ENCODE measurements around the gene EFNB2. TPM values are rescaled to one million over a fixed set of nuclear protein-coding genes. Genes with fewer than 3 reads are reported as not detected.
A peak's percentile ranks its signal among the peaks of the same experiment; 100 is the strongest.

Gene EFNB2
- total and polyA plus RNA-seq, 8 donors: 3.0 to 48.7 (median 13.4) TPM

DNA sequence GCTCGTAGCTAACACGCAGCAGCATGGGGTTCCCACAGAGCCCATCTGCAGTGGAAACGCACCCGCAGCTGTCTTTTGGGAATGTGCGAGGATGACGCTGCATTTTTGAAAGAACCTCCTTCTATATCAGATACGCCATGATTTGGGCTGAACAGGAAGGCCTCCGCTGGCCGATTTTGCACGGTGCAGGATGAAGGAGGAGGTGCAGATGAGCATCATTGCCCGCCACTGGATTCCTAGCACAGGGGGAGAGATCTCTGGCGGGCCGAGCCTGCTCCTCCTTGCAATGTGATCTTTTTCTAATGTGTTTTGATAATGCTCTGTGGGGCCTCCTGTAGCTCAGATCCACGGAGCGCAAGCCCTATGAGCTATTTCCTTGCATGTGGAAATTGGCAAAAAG lies 55.5 kb downstream of the EFNB2 start:
- intact Hi-C loops (cut with DNase I; ENCODE audit: low total_unique reads): no loop called here

DNA sequence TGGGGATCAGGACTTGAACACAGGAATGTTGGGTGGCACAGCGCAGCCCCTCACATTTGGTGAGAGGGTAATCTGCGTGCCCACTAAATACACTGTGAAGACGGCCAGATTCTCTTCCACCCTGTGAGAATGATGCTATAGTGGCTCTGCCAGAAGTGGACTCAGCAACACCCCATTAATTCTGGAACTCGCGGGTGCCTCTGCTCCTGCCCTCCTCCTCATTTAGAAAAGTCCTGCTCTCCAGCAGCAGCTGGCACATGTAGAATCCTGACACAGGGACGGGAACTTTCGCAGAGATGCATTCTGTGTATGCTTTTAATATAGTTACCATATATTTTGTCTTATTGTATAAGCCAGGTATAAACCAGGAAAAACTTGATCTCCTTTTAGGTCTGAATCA lies 57.3 kb downstream of the EFNB2 start:
- peaks cover 15 to 23% (median 16%) of the 10 kb centered on the region in 4 donors for H3K4me1 ChIP-seq
- no peak for TF ChIP-seq POLR2A (IDR thresholded peaks at IDR 0.05)
- no peak for TF ChIP-seq POLR2AphosphoS5 (IDR thresholded peaks at IDR 0.05)
- no peak for TF ChIP-seq EP300 (IDR thresholded peaks at IDR 0.05)
- TF ChIP-seq, protein P1, sequence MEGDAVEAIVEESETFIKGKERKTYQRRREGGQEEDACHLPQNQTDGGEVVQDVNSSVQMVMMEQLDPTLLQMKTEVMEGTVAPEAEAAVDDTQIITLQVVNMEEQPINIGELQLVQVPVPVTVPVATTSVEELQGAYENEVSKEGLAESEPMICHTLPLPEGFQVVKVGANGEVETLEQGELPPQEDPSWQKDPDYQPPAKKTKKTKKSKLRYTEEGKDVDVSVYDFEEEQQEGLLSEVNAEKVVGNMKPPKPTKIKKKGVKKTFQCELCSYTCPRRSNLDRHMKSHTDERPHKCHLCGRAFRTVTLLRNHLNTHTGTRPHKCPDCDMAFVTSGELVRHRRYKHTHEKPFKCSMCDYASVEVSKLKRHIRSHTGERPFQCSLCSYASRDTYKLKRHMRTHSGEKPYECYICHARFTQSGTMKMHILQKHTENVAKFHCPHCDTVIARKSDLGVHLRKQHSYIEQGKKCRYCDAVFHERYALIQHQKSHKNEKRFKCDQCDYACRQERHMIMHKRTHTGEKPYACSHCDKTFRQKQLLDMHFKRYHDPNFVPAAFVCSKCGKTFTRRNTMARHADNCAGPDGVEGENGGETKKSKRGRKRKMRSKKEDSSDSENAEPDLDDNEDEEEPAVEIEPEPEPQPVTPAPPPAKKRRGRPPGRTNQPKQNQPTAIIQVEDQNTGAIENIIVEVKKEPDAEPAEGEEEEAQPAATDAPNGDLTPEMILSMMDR (IDR thresholded peaks at IDR 0.05): no peak
- H3K27ac ChIP-seq: no peak overlapping the region
- 86 to 94% (median 90%) methylated on average over 7 of the region's 7 CpGs for WGBS, 5 donors
- H3K36me3 ChIP-seq: no peaks in the 10 kb centered on the region
- H3K27me3 ChIP-seq: no peaks in the 10 kb centered on the region
- H3K9me3 ChIP-seq: no peaks in the 10 kb centered on the region
- intact Hi-C loops (cut with DNase I; ENCODE audit: low total_unique reads): no loop called here
- H3K4me3 ChIP-seq: no peak overlapping the region
- no peak for DNase-seq

More for the DNA sequence above, 55.5 kb downstream of the EFNB2 start:
- Histone ChIP-seq H3K9me3 (no peaks in the 10 kb centered on the region), H3K4me3 (no peak overlapping the region), H3K4me1 (peaks cover 11 to 34% (median 19%) of the 10 kb centered on the region in 4 donors), H3K27ac (no peak overlapping the region), H3K36me3 (no peaks in the 10 kb centered on the region), H3K27me3 (no peaks in the 10 kb centered on the region)
- DNase-seq: no peak
- TF ChIP-seq POLR2A (IDR thresholded peaks at IDR 0.05) (no peak), POLR2AphosphoS5 (IDR thresholded peaks at IDR 0.05) (no peak), EP300 (IDR thresholded peaks at IDR 0.05) (no peak)
- TF ChIP-seq, protein P1 (IDR thresholded peaks at IDR 0.05): no peak
- WGBS, 5 donors: 91 to 94% (median 93%) methylated on average over 15 of the region's 15 CpGs

DNA sequence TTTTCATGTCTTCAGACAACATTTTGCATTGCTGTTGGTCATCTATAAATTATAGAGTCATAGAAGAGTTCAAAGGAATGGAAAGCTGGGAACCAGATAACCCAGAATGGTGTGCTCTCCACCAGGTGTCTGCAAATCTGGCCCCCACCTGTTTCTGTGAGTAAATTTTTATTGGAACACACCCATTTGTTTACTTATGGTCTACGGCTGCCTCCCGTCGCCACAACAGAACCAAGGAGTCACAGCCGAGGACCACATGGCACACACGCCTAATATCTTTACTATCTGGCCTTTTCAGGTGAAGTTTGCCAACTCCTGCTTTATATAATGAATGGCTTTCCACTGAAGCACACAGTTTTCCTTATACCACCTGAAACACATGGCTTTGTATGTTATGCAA lies 58.2 kb downstream of the EFNB2 start:
- H3K36me3 ChIP-seq: no peaks in the 10 kb centered on the region
- H3K4me3 ChIP-seq: no peak overlapping the region
- H3K27me3 ChIP-seq: no peaks in the 10 kb centered on the region
- peaks cover 21 to 31% (median 23%) of the 10 kb centered on the region in 4 donors for H3K4me1 ChIP-seq
- intact Hi-C loops (cut with DNase I; ENCODE audit: low total_unique reads): no loop called here
- WGBS, 5 donors: 30 to 57% (median 42%) methylated on average over 5 of the region's 5 CpGs
- no peaks in the 10 kb centered on the region for H3K9me3 ChIP-seq
- no peak overlapping the region for H3K27ac ChIP-seq
- DNase-seq: no peak
- TF ChIP-seq, protein P1 (IDR thresholded peaks at IDR 0.05): no peak
- TF ChIP-seq EP300 (IDR thresholded peaks at IDR 0.05): no peak
- no peak for TF ChIP-seq POLR2AphosphoS5 (IDR thresholded peaks at IDR 0.05)
- TF ChIP-seq POLR2A (IDR thresholded peaks at IDR 0.05): no peak

DNA sequence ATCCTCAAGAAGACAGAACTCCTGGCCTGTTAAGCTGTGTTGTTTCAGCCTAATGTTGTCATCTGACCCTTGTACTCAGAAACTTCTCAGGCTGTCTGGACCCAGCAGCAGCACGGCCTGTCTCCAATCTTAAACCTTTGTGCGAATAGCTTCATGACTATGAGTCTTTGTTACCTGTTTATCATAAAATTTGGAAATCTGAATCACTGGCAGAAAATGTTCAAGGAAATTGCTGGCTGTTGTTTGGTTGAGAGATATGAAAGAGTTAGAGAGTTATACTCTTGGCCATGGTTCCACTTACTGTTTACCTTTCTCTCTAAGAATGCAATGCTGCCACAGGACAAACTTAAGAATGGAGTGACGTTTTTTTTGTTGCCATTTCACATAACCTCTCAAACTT lies 59.6 kb downstream of the EFNB2 start:
- peak in 1 of 2 donors; percentile 72 for DNase-seq
- Histone ChIP-seq H3K9me3 (no peaks in the 10 kb centered on the region), H3K27ac (peak overlapping the region; percentile 49 to 67 (median 52)), H3K4me3 (no peak overlapping the region), H3K4me1 (peaks cover 21 to 39% (median 29%) of the 10 kb centered on the region in 4 donors), H3K27me3 (no peaks in the 10 kb centered on the region), H3K36me3 (no peaks in the 10 kb centered on the region)
- intact Hi-C loops (cut with DNase I; ENCODE audit: low total_unique reads): no loop called here
- no peak for TF ChIP-seq EP300 (IDR thresholded peaks at IDR 0.05)
- peak in 2 of 3 donors; percentile 46 to 67 for TF ChIP-seq POLR2AphosphoS5 (IDR thresholded peaks at IDR 0.05)
- TF ChIP-seq POLR2A (IDR thresholded peaks at IDR 0.05): no peak
- WGBS, 5 donors: 28 to 51% (median 36%) methylated on average over 3 of the region's 3 CpGs

DNA sequence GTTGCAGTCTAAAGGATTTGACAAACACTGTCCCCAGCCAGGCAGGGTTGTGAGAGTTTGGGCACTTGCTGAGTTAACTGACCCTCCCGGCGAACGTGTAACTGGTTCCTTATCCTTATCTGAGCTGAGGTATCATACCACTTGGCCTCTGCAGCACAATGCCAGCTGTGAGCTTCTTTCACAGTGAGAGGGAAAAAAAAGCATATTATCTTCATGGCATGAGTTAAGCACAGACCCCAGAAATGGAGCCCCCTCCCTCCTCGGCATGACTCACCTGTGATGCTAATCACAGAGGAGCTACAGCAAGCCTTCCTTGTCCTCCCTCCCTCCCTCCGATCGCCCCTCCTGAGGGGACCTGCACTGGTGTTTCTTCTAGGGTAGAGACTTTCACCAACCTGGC lies 60.5 kb downstream of the EFNB2 start:
- H3K27me3 ChIP-seq: no peaks in the 10 kb centered on the region
- H3K4me1 ChIP-seq: peaks cover 21 to 39% (median 29%) of the 10 kb centered on the region in 4 donors
- H3K4me3 ChIP-seq: no peak overlapping the region
- TF ChIP-seq POLR2AphosphoS5 (IDR thresholded peaks at IDR 0.05) (no peak), POLR2A (IDR thresholded peaks at IDR 0.05) (no peak), EP300 (IDR thresholded peaks at IDR 0.05) (no peak)
- TF ChIP-seq, protein P1 (IDR thresholded peaks at IDR 0.05): no peak
- 28 to 66% (median 49%) methylated on average over 6 of the region's 6 CpGs for WGBS, 5 donors
- intact Hi-C loops (cut with DNase I; ENCODE audit: low total_unique reads): no loop called here
- no peaks in the 10 kb centered on the region for H3K36me3 ChIP-seq
- DNase-seq: peak in 1 of 2 donors; percentile 51
- peak overlapping the region in 4 of 5 donors; percentile 49 to 67 (median 52) for H3K27ac ChIP-seq
- no peaks in the 10 kb centered on the region for H3K9me3 ChIP-seq
